Activated CD8-positive, alpha-beta memory T cell treated with anti-CD3 and anti-CD28 coated beads, Interleukin-2, amount 50 U/mL, for 24 hours (primary cell): Measurements from ENCODE around the gene NAA50.

Source experiments
- DNase-seq: peaks from one replicate; pipeline ENCODE4 v3.0.0-alpha.2; 2020; ENCODE audit errors: extremely low read depth

NAA50 gene

GRCh38 chr3:113745756-113746547 is at the start of gene NAA50:
Gene NAA50 (minus strand): TSS chr3:113746249. CDS start chr3:113745949, 300 bp downstream.
- peak; percentile 80 for DNase-seq

- DNase-seq = no peak
Measured at GRCh38 chr3:113795693-113796092, 49.6 kb upstream of the NAA50 start.

GRCh38 chr3:113794526-113794925 is 48.5 kb upstream of the NAA50 start:
- no peak for DNase-seq

GRCh38 chr3:113791381-113791780 is 45.3 kb upstream of the NAA50 start:
- no peak for DNase-seq

GRCh38 chr3:113783980-113784379 is 37.9 kb upstream of the NAA50 start:
- no peak for DNase-seq

- DNase-seq = no peak
Measured at GRCh38 chr3:113783463-113783862, 37.4 kb upstream of the NAA50 start.

- DNase-seq = no peak
Measured at GRCh38 chr3:113776564-113776963, 30.5 kb upstream of the NAA50 start.

GRCh38 chr3:113775516-113775915 is 29.5 kb upstream of the NAA50 start:
- no peak for DNase-seq

- no peak for DNase-seq
Measured at GRCh38 chr3:113773381-113773780, 27.3 kb upstream of the NAA50 start.

- DNase-seq = no peak
Measured at GRCh38 chr3:113771993-113772392, 25.9 kb upstream of the NAA50 start.

GRCh38 chr3:113769551-113769950 is 23.5 kb upstream of the NAA50 start:
- no peak for DNase-seq

- no peak for DNase-seq
Measured at GRCh38 chr3:113764698-113765097, 18.6 kb upstream of the NAA50 start.

GRCh38 chr3:113758389-113759024 is 12.5 kb upstream of the NAA50 start:
- no peak for DNase-seq

- no peak for DNase-seq
Measured at GRCh38 chr3:113754494-113755159, 8.6 kb upstream of the NAA50 start.

- no peak for DNase-seq
Measured at GRCh38 chr3:113753376-113753985, 7.4 kb upstream of the NAA50 start.

GRCh38 chr3:113751141-113751540 is 5.1 kb upstream of the NAA50 start:
- DNase-seq = no peak

GRCh38 chr3:113747283-113748046 is 1.4 kb upstream of the NAA50 start:
- DNase-seq = peak; percentile 5

GRCh38 chr3:113746548-113747282 is 666 bp upstream of the NAA50 start, which contains the start of gene ATP6V1A:
Gene ATP6V1A (plus strand): TSS chr3:113747035. CDS start chr3:113778754, 31,719 bp downstream.
- DNase-seq = peak; percentile 69

GRCh38 chr3:113744941-113745755 is 901 bp downstream of the NAA50 start:
- DNase-seq = peak; percentile 63
